ENCODE measurements around the gene S100A14. TPM values are rescaled to one million over a fixed set of nuclear protein-coding genes. Genes with fewer than 3 reads are reported as not detected.

Gene S100A14
- total RNA-seq = 100 to 1,000 TPM; 443 to 453 TPM
- long read RNA-seq, transcript S100A14-201 (4 exons, 1,058 nt) = major isoform, 545 of 675 reads
- long read RNA-seq, transcript S100A14-206 (3 exons, 1,025 nt) = minor isoform, 14 of 675 reads
- long read RNA-seq, transcript S100A14-203 (4 exons, 1,080 nt) = minor isoform, 5 of 675 reads
- long read RNA-seq, partial matches to known transcripts = 7 of 675 reads
- long read RNA-seq, other reads (novel, unspliced or antisense) = 104 of 675 reads

GRCh38 chr1:153616144-153616916, at the start of gene S100A14:
TSS of gene S100A14 (minus strand) at chr1:153616325. CDS start at chr1:153615858, 467 bp downstream.
- DNase-seq (peak; percentile 93 to 94), ATAC-seq (peak; percentile 75)
- intact Hi-C loops (cut with DNase I, micrococcal nuclease) = no loop called here

DNA sequence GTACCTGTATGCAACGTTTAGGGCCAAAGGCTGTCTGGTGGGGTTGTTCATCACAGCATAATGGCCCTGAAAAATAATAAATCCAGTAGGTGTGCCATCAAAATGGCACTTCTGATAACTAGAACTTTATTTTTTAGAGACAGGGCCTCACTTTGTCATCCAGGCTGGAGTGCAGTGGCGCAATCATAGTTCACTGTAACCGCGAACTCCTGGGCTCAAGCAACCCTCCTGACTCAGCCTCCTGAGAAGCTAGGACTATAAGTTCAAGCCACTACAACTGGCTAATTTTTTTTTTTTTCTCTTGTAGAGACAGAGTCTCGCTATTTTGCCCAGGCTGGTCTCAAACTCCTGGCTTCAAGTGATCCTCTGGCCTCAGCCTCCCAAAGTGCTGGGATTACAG, 47.1 kb upstream of the S100A14 start:
- no peak for ATAC-seq
- DNase-seq = no peak
- intact Hi-C loops (cut with DNase I, micrococcal nuclease) = no loop called here

GRCh38 chr1:153662269-153662668, 46.1 kb upstream of the S100A14 start:
- intact Hi-C loops (cut with DNase I, micrococcal nuclease) = no loop called here
- DNase-seq (no peak), ATAC-seq (no peak)

DNA sequence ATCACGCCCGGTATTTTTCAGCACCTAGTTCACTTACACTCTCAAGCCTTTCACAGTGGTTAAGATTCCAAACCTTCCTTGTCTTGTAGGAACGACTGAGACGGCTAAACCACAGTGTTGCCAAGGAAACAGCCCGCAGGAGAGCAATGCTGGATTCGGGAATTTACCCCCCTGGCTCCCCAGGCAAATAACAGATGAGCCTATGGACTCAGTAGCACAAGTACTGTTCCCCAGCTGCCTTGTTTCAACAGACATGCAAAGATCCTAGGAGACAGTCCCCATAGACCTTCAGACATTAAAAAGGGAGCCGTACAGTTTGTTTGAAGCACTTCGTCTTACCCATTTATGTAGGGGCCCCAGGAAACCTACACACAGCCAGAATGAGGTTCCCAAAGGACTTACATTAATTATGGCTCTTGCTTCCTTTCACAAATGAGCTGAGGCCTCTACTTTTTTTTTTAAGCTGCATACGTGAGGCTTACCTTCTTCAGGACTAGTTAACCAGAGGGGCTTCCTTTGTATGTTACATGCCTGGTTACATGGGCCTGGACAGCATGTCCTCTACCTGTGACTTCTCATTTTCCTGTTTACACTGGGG, 45.1 kb upstream of the S100A14 start:
- DNase-seq = no peak
- ATAC-seq = no peak
- intact Hi-C loops (cut with DNase I, micrococcal nuclease) = no loop called here

- ATAC-seq = no peak
- intact Hi-C loops (cut with DNase I, micrococcal nuclease) = no loop called here
- DNase-seq = no peak
Observed at GRCh38 chr1:153659656-153660055, 43.5 kb upstream of the S100A14 start.

DNA sequence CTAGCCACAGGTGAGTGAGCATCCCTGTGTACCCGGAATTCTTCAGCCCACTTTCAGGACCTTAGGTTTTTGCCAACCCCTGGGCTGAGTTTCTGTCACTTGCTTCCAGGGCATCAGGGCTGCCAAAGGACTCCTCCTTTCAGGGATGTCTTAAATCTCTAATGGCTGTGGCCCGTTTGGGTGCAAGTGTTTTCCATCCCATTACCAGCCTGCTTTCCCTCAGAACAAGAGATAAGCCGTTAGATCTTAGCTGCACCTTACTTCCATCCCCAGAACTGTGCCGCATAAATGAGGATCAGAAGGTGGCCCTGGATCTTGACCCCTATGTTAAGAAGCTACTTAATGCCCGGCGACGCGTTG, 43.0 kb upstream of the S100A14 start:
- ATAC-seq (peak; percentile 5), DNase-seq (no peak)
- intact Hi-C loops (cut with DNase I, micrococcal nuclease) = no loop called here

GRCh38 chr1:153658400-153659174, 42.5 kb upstream of the S100A14 start, which contains the start of gene SNAPIN:
TSS of gene SNAPIN (plus strand) at chr1:153658703. CDS start at chr1:153658744, 41 bp downstream.
- DNase-seq = peak; percentile 93 to 94
- intact Hi-C loops (cut with DNase I, micrococcal nuclease) = no loop called here
- peak; percentile 96 for ATAC-seq

DNA sequence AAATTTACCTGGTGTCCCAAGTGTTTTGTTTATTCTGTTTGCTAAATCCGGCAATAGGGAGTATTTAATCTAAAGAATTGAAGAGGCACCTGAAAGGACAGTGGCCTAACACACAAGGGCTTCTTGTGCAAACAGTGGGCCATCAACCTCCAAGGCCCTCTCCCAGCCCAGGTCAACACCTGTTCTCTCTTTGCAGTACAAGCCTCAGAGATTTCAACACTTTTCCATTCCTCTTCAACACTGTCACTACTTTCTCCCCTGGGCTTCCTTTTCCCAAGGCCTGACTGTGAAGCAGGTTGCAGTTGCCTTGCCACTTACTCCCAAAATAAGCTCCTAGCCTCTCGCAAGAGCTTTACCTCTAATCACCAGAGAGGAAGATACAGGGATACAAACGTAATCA, 39.2 kb upstream of the S100A14 start:
- ATAC-seq = no peak
- intact Hi-C loops (cut with DNase I, micrococcal nuclease) = no loop called here
- no peak for DNase-seq

DNA sequence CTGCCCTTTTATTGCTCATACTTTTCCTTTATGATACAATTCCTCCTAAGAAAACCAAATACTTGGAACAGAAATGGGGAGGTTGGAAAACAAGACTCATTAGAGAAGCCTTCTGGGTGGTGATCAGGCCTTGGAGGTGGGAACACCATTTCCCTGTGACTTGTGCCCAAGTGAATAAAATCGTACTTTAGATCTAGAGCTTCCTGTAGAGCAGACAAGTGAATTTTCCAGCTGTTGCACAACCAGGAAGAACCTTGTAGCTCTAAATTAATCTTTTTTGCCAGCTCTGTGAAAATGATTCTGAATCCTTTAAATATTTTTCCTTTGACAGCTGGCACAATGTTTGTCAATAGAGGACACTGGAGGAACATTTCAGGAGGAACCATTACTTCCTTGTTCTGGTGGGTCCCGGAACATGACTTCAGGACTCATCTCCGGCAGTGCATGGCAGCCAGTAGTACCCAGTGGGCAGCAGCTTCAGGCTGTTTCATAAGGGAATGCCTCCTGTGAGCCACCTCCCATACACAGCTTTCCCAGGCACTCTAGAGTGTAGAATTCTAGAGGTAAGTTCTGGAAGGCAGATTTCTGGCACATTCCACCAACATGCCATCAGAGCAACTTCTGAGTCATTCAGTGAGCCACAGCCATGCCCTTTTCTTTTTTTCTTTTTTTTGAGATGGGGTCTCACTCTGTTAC, 36.8 kb upstream of the S100A14 start:
- peak; percentile 64 for ATAC-seq

GRCh38 chr1:153651771-153652170, 35.6 kb upstream of the S100A14 start:
- intact Hi-C loops (cut with DNase I, micrococcal nuclease) = no loop called here
- ATAC-seq (no peak), DNase-seq (no peak)

More for the DNA sequence above, 36.8 kb upstream of the S100A14 start:
- intact Hi-C loops (cut with DNase I, micrococcal nuclease) = no loop called here
- no peak for DNase-seq

- ATAC-seq (peak; percentile 34), DNase-seq (no peak)
- intact Hi-C loops (cut with DNase I, micrococcal nuclease) = no loop called here
Observed at GRCh38 chr1:153649863-153650235, 33.7 kb upstream of the S100A14 start.

GRCh38 chr1:153649137-153649862, 33.2 kb upstream of the S100A14 start:
- intact Hi-C loops (cut with DNase I, micrococcal nuclease) = no loop called here
- DNase-seq (no peak), ATAC-seq (peak; percentile 8)

DNA sequence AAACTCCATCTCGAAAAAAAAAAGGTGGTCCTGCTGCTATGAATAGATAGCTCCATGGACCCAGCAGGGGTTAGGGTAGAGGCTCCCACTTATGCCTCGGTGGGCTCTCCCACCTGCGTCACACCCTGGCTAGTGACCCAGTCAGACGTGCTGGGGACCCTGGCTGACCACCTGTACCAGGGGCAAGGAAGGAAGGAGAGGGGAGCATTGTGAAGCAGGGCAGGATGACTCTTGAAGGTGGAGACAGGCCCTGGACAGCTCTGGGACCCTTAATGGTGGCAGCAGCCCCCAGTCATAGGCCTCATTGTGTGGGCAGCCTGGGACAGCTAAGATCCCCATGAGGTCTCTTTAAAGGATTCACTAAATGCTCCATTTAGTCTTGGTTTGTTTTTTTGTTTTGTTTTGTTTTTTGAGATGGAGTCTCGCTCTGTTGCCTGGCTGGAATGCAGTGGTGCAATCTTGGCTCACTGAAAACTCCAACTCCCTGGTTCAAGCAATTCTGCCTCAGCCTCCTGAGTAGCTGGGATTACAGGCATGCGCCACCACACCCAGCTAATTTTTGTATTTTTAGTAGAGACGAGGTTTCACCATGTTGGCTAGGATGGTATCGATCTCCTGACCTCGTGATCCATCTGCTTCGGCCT, 32.0 kb upstream of the S100A14 start:
- DNase-seq (no peak), ATAC-seq (peak; percentile 12)
- intact Hi-C loops (cut with DNase I, micrococcal nuclease) = no loop called here

- intact Hi-C loops (cut with DNase I, micrococcal nuclease) = no loop called here
- peak; percentile 24 for ATAC-seq
- DNase-seq = no peak
Observed at GRCh38 chr1:153647346-153647714, 31.2 kb upstream of the S100A14 start.

DNA sequence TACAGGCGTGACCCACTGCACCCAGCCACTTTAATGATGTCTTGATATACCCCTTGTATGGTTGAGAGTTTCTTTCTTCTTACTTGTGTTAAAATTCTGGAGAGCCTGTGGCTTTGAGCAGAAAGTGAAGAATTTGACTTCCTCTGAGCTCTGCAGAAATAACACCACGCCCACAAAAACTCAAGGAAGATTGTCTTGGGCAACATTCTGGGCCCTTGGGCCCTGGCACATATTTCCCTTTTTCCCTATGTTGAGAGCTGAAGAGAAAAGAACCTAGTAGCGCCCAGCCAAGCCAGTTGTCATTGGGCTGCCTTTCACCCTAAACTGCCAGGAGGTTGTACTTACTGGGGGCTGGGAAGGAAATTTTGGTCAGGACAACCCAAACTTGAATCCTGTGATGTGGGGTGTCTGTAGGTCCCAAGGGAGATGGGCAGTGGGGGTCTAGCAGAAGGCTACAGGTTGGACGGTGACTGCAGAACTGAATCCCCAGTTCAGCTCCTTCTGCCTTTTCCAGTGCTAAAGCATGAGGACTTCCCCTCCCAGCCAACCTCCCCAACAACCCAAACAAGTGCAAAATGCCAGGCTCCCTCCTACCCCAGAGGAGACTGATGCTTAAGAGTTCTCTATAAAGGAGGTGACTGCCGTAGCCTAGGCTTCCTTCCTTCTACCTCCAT, 30.7 kb upstream of the S100A14 start:
- DNase-seq = no peak
- peak; percentile 13 for ATAC-seq
- intact Hi-C loops (cut with DNase I, micrococcal nuclease) = no loop called here

DNA sequence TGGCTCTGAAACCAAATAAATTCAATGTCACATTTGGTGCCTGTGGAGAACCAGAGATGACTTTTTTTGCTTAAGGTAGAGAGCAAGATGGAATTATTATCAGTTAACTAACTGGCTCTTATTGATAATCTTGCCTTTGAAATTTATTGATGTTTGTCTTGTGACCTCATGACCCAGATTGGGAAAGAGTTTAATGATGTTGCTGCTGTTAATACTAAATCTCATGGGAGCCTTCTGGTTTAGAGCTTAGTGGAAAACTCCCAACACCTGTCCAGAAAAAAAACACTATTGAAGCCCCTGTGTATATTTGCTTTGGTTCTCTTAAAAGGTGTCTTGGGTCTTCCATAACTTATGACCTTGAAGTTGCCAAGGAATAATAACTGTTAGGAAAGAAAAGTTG, 27.7 kb upstream of the S100A14 start:
- ATAC-seq (no peak), DNase-seq (no peak)
- intact Hi-C loops (cut with DNase I, micrococcal nuclease) = no loop called here

- no peak for ATAC-seq
- no peak for DNase-seq
- intact Hi-C loops (cut with DNase I, micrococcal nuclease) = no loop called here
Observed at GRCh38 chr1:153643100-153643499, 27.0 kb upstream of the S100A14 start.
